Nephron progenitor cell (in vitro differentiated cells): Measurements from ENCODE around the gene CDC25A.
"Not testable (repeated sequence)": the region's sequence is repeated elsewhere in the genome, so short reads cannot be mapped to it uniquely, and the experiment has no call there.

ENCODE experiments used
- DNase-seq: peaks from one replicate; pipeline ENCODE4 v3.0.0; 2021
- H3K27ac Mint-ChIP-seq: 2 replicates; pipeline ENCODE4 v1.8.0; 2021; ENCODE audit warnings: mild to moderate bottlenecking, moderate library complexity, mixed read lengths
- H3K27me3 Mint-ChIP-seq: 2 replicates; pipeline ENCODE4 v1.8.0; 2021; ENCODE audit warnings: mild to moderate bottlenecking, low read depth, mixed read lengths; ENCODE audit not compliant: poor library complexity
- H3K36me3 Mint-ChIP-seq: 2 replicates; pipeline ENCODE4 v1.8.0; 2021; ENCODE audit warnings: low read depth, mixed read lengths
- H3K4me1 Mint-ChIP-seq: 2 replicates; pipeline ENCODE4 v1.8.0; 2021; ENCODE audit warnings: mixed read lengths
- H3K4me3 Mint-ChIP-seq: 2 replicates; pipeline ENCODE4 v1.8.0; 2021; ENCODE audit warnings: mild to moderate bottlenecking, moderate library complexity, mixed read lengths
- H3K9me3 Mint-ChIP-seq: 2 replicates; pipeline ENCODE4 v1.8.0; 2021; ENCODE audit warnings: mild to moderate bottlenecking, moderate library complexity, mixed read lengths
- TF ChIP-seq, protein P1 (sequence below): fragments of 200-600 bp; sonication (generic); IDR thresholded peaks from 2 replicates; pipeline ENCODE4 v1.5.0; 2021; ENCODE audit warnings: antibody characterized with exemption

The CDC25A gene

DNA sequence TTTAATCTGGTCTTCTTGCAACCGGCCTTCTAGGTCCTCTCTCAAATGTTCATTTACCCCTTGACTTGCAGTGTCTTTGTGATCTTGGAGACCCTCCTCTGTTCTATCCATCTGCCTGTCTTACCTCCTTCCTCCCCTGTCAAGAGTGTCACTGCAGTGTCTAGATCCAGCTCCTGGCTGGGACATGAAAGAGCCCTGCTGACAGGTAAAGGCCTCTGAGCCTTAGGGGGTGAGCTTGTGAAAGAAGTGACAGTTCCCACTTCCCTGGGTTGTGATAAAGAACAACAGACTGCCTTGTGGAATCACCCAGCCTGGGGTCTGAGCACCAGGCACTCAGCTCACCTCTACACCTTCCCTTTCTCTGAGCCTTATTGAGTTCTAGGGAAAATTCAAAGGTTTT, 68.0 kb downstream of the CDC25A start:
- DNase-seq, result no peak
- H3K4me1 Mint-ChIP-seq, result peaks cover 16% of the 10 kb centered on the region
- H3K9me3 Mint-ChIP-seq, result no peaks in the 10 kb centered on the region
- H3K36me3 Mint-ChIP-seq, result no peaks in the 10 kb centered on the region
- no peak overlapping the region for H3K27ac Mint-ChIP-seq
- TF ChIP-seq, protein P1, sequence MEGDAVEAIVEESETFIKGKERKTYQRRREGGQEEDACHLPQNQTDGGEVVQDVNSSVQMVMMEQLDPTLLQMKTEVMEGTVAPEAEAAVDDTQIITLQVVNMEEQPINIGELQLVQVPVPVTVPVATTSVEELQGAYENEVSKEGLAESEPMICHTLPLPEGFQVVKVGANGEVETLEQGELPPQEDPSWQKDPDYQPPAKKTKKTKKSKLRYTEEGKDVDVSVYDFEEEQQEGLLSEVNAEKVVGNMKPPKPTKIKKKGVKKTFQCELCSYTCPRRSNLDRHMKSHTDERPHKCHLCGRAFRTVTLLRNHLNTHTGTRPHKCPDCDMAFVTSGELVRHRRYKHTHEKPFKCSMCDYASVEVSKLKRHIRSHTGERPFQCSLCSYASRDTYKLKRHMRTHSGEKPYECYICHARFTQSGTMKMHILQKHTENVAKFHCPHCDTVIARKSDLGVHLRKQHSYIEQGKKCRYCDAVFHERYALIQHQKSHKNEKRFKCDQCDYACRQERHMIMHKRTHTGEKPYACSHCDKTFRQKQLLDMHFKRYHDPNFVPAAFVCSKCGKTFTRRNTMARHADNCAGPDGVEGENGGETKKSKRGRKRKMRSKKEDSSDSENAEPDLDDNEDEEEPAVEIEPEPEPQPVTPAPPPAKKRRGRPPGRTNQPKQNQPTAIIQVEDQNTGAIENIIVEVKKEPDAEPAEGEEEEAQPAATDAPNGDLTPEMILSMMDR, result no peak
- peaks cover under 1% of the 10 kb centered on the region for H3K27me3 Mint-ChIP-seq
- H3K4me3 Mint-ChIP-seq, result no peak overlapping the region

DNA sequence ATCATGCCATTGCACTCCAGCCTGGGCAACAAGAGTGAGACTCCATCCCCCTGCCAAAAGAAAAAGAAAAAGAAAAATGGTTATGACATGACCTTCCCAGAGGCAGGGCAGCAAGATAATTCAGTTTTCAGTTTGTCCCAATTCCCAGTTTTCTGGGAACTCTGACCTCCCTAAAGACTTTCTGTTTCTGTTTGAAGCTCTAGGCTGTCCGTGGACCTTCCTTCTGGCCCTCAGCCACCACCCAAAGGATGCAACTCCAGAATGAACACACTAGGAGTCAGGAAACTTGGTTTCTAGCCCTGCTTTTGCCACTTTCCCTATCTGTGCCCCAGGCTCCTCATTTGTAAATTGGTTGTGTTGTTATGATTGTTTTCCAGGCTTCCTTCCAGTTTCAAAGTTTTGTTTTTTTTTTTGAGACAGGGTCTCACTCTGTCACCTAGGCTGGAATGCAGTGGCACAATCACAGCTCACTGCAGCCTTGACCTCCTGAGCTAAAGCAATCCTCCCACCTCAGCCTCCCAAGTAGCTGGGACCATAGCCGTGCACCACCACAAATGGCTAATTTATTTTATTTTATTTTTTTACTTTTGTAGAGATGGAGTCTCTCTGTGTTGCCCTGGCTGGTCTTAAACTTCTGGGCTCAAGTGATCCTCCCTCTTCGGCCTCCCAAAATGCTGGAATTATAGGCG, 68.6 kb downstream of the CDC25A start:
- Mint-ChIP-seq H3K27me3 (no peaks in the 10 kb centered on the region), H3K9me3 (no peaks in the 10 kb centered on the region), H3K4me1 (peaks cover 19% of the 10 kb centered on the region), H3K4me3 (no peak overlapping the region), H3K36me3 (no peaks in the 10 kb centered on the region), H3K27ac (peak overlapping the region; percentile 36)
- TF ChIP-seq, protein P1, result no peak
- DNase-seq, result no peak

DNA sequence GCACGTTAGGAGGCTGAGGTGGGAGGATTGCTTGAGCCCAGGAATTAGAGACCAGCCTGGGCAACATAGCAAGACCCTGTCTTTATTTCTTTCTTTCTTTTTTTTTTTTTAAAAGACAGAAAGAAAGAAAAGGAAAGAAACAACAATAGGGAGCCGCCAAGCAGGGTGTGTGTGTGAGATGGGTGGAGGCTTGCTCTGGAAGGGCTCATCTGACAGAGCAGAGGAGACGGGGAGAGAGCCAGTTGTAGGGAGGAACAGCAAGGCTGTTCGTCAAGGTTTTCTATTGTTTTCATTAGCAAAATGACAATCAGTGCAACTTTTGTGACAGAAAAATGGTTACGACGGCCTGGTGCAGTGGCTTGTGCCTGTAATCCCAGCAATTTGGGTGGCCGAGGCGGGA, 69.3 kb downstream of the CDC25A start:
- Mint-ChIP-seq H3K4me3 (no peak overlapping the region), H3K36me3 (no peaks in the 10 kb centered on the region), H3K4me1 (peaks cover 21% of the 10 kb centered on the region), H3K27ac (no peak overlapping the region), H3K27me3 (no peaks in the 10 kb centered on the region), H3K9me3 (peaks cover 3% of the 10 kb centered on the region)
- TF ChIP-seq, protein P1, result no peak
- no peak for DNase-seq

DNA sequence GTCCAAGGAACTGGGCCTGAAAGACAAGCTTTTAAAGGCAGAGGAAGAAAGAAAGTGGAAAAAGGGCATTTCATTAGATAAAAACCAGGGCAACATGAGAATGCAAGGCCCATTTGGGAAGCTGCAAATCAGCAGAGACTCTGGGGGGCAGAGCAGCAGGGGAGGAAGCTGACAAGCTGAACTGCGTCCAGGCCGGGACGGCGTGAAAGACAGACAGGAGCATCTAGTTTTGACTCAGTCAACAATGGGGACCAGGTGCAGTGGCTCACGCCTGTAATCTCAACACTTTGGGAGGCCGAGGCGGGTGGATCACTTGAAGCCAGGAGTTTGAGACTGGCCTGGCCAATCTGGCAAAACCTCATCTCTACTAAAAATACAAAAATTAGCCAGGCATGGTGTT, 69.9 kb downstream of the CDC25A start:
- H3K9me3 Mint-ChIP-seq, result peaks cover 4% of the 10 kb centered on the region
- no peak overlapping the region for H3K4me3 Mint-ChIP-seq
- no peaks in the 10 kb centered on the region for H3K36me3 Mint-ChIP-seq
- H3K4me1 Mint-ChIP-seq, result peaks cover 21% of the 10 kb centered on the region
- H3K27ac Mint-ChIP-seq, result peak overlapping the region; percentile 24
- TF ChIP-seq, protein P1, result no peak
- H3K27me3 Mint-ChIP-seq, result no peaks in the 10 kb centered on the region
- no peak for DNase-seq

DNA sequence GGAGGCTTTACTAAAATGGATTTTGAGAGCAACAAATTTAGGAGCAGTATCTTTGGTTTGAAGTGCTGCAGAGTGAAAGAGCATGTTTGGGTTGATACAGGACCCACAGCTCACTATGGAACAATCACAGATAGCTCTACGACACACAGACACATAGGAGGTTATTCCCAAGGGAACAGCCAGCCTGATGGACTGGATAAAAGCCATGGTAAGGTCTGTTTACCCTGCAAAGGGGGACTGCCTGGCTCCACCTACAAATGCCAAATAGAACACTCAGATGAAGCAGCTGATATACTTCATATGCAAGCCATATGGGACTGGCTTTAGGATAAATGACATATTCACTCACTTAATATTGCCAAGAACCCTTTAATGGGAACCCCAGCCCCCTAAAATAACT, 75.4 kb downstream of the CDC25A start:
- TF ChIP-seq, protein P1, result no peak
- peaks cover 10% of the 10 kb centered on the region for H3K4me1 Mint-ChIP-seq
- H3K36me3 Mint-ChIP-seq, result no peaks in the 10 kb centered on the region
- H3K27me3 Mint-ChIP-seq, result no peaks in the 10 kb centered on the region
- DNase-seq, result no peak
- no peak overlapping the region for H3K27ac Mint-ChIP-seq
- H3K9me3 Mint-ChIP-seq, result peaks cover 15% of the 10 kb centered on the region
- no peak overlapping the region for H3K4me3 Mint-ChIP-seq

DNA sequence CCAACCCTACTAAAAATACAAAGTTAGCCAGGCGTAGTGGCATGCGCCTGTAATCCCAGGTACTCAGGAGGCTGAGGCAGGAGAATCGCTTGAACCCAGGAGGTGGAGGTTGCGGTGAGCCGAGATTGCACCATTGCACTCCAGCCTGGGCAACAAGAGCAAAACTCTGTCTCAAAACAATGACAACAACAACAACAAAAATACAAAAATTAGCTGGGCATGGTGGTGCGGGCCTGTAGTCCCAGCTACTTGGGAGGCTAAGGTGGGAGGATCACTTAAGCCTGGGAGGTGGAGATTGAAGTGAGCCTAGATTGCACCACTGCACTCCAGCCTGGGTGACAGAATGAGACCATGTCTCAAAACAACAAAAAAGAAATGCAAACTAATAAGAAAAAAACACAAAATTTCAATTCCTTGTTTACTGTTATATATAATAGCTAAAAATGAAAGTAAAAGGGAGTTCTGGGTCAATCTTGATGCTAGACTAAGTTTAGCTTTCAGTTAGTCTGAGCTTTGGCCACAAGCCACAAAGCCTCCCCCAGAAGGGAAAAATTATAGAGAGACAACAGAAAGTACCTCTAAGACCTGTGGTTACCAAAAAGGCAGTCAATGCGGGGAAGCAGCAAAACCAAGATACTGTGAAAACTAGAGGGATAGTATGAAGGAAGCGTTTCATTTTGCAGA, 76.0 kb downstream of the CDC25A start:
- DNase-seq, H3K4me1 Mint-ChIP-seq, H3K4me3 Mint-ChIP-seq, H3K36me3 Mint-ChIP-seq, H3K27me3 Mint-ChIP-seq, H3K27ac Mint-ChIP-seq: not testable (repeated sequence)
- H3K9me3 Mint-ChIP-seq, result peaks cover 15% of the 10 kb centered on the region
